Hepatocyte (in vitro differentiated cells): ENCODE data around the gene TENT5A. TPM values are rescaled to one million over a fixed set of nuclear protein-coding genes. Genes with fewer than 3 reads are reported as not detected.
A peak's percentile ranks its signal among the peaks of the same experiment; 100 is the strongest.

Experiments used
- DNase-seq: peaks from one replicate; pipeline ENCODE4 v3.0.0-alpha.2; 2016; ENCODE audit warnings: low spot score
- H2AFZ ChIP-seq: fragments of 200-600 bp; sonication (generic); 2 replicates; pipeline ENCODE4 v1.6.0; 2016; ENCODE audit warnings: antibody characterized with exemption, mild to moderate bottlenecking
- H3K27ac ChIP-seq: fragments of 200-600 bp; sonication (generic); 2 replicates; pipeline ENCODE4 v1.5.1; 2016; ENCODE audit warnings: mild to moderate bottlenecking
- H3K27me3 ChIP-seq: fragments of 200-600 bp; sonication (generic); 2 replicates; pipeline ENCODE4 v1.6.1; 2016
- H3K36me3 ChIP-seq: fragments of 200-600 bp; sonication (generic); replicated peaks from 2 replicates; pipeline ENCODE4 v1.5.1; 2016; ENCODE audit warnings: low read depth; ENCODE audit not compliant: insufficient read depth
- H3K4me1 ChIP-seq: fragments of 200-600 bp; sonication (generic); 2 replicates; pipeline ENCODE4 v1.5.1; 2016; ENCODE audit warnings: mild to moderate bottlenecking, moderate library complexity; ENCODE audit not compliant: insufficient read depth
- H3K4me2 ChIP-seq: fragments of 200-600 bp; sonication (generic); 2 replicates; pipeline ENCODE4 v1.6.0; 2016
- H3K4me3 ChIP-seq: fragments of 200-600 bp; sonication (generic); 2 replicates; pipeline ENCODE4 v1.5.1; 2016; ENCODE audit warnings: mild to moderate bottlenecking
- H3K79me2 ChIP-seq: fragments of 200-600 bp; sonication (generic); 2 replicates; pipeline ENCODE4 v1.6.0; 2017; ENCODE audit warnings: mild to moderate bottlenecking
- H3K9me2 ChIP-seq: fragments of 200-600 bp; sonication (generic); replicated peaks from 2 replicates; pipeline ENCODE4 v1.6.0; 2017; ENCODE audit warnings: mild to moderate bottlenecking; ENCODE audit not compliant: insufficient read depth
- H3K9me3 ChIP-seq: fragments of 200-600 bp; sonication (generic); 2 replicates; pipeline ENCODE4 v1.5.1; 2016; ENCODE audit warnings: low read depth, mild to moderate bottlenecking
- H4K20me1 ChIP-seq: fragments of 200-600 bp; sonication (generic); 2 replicates; pipeline ENCODE4 v1.6.0; 2016; ENCODE audit warnings: mild to moderate bottlenecking; ENCODE audit not compliant: insufficient read depth, poor library complexity, severe bottlenecking
- CTCF ChIP-seq: fragments of 200-600 bp; sonication (generic); IDR thresholded peaks from 2 replicates; pipeline ENCODE4 v1.5.1; 2016; ENCODE audit warnings: antibody characterized with exemption, mild to moderate bottlenecking; ENCODE audit not compliant: poor library complexity
- EZH2 ChIP-seq: fragments of 200-600 bp; sonication (generic); IDR thresholded peaks from 2 replicates; pipeline ENCODE4 v1.6.1; 2016; ENCODE audit warnings: antibody characterized with exemption, mild to moderate bottlenecking, borderline replicate concordance
- EZH2phosphoT487 ChIP-seq: fragments of 200-600 bp; sonication (generic); IDR thresholded peaks from one replicate; pipeline ENCODE4 v1.6.1; 2018; ENCODE audit warnings: antibody characterized with exemption, mild to moderate bottlenecking, low read depth, moderate library complexity; ENCODE audit not compliant: unreplicated experiment, severe bottlenecking
- WGBS: methylation state at CpG from one replicate; pipeline ENCODE4 v1.1.6; 2016; ENCODE audit warnings: low lambda C conversion rate; ENCODE audit errors: missing lambda C conversion rate; 5-methylcytosine and 5-hydroxymethylcytosine counted together
- polyA plus RNA-seq: library from polyadenylated mRNA; unstranded; fragments of >200 nt; fragmentation: Nextera tagmentation; extraction: Ambion mirVana; gene quantifications from 2 replicates; pipeline ENCODE4 v1.2.1, GENCODE V29; 2016
- total RNA-seq: library from RNA; depleted of rRNA; stranded (reverse); fragments of >200 nt; gene quantifications from 2 replicates; pipeline ENCODE4 v1.2.3, GENCODE V29; 2014

The TENT5A gene
- total and polyA plus RNA-seq, 2 experiments from 2014 or later: 79.6 to 101 TPM

- WGBS: 51% methylated on average over 5 of the region's 5 CpGs
- no peak overlapping the region for H3K4me2 ChIP-seq
Measured at GRCh38 chr6:81708113-81708699, 44.3 kb downstream of the TENT5A start.

GRCh38 chr6:81704700-81705099 lies 47.8 kb downstream of the TENT5A start:
- no peak overlapping the region for H3K4me2 ChIP-seq
- no peaks in the 10 kb centered on the region for H3K79me2 ChIP-seq
- H3K9me3 ChIP-seq: no peaks in the 10 kb centered on the region
- H3K4me1 ChIP-seq: no peaks in the 10 kb centered on the region
- no peaks in the 10 kb centered on the region for H4K20me1 ChIP-seq
- no peak overlapping the region for H3K4me3 ChIP-seq
- H3K9me2 ChIP-seq: no peaks in the 10 kb centered on the region
- H2AFZ ChIP-seq: no peak overlapping the region
- TF ChIP-seq EZH2 (no peak), EZH2phosphoT487 (no peak), CTCF (no peak)
- DNase-seq: no peak
- no peak overlapping the region for H3K27ac ChIP-seq
- H3K36me3 ChIP-seq: no peaks in the 10 kb centered on the region
- no peaks in the 10 kb centered on the region for H3K27me3 ChIP-seq

More at GRCh38 chr6:81708113-81708699, 44.3 kb downstream of the TENT5A start:
- Histone ChIP-seq H3K4me3 (no peak overlapping the region), H3K27me3 (no peaks in the 10 kb centered on the region), H3K4me1 (no peaks in the 10 kb centered on the region), H3K79me2 (no peaks in the 10 kb centered on the region), H3K9me3 (no peaks in the 10 kb centered on the region), H4K20me1 (no peaks in the 10 kb centered on the region), H2AFZ (no peak overlapping the region), H3K36me3 (no peaks in the 10 kb centered on the region), H3K9me2 (no peaks in the 10 kb centered on the region), H3K27ac (no peak overlapping the region)
- DNase-seq: no peak
- TF ChIP-seq CTCF: no peak
- TF ChIP-seq EZH2phosphoT487: no peak
- TF ChIP-seq EZH2: no peak

GRCh38 chr6:81700414-81700813 lies 52.1 kb downstream of the TENT5A start:
- H3K4me2 ChIP-seq: no peak overlapping the region
- H3K4me1 ChIP-seq: no peaks in the 10 kb centered on the region
- H3K27ac ChIP-seq: no peak overlapping the region
- H3K36me3 ChIP-seq: no peaks in the 10 kb centered on the region
- no peak for DNase-seq
- H3K79me2 ChIP-seq: no peaks in the 10 kb centered on the region
- TF ChIP-seq CTCF (no peak), EZH2phosphoT487 (no peak), EZH2 (no peak)
- H2AFZ ChIP-seq: no peak overlapping the region
- no peaks in the 10 kb centered on the region for H3K9me3 ChIP-seq
- no peak overlapping the region for H3K4me3 ChIP-seq
- no peaks in the 10 kb centered on the region for H3K27me3 ChIP-seq
- 96% methylated on average over 1 of the region's 1 CpG for WGBS
- no peaks in the 10 kb centered on the region for H3K9me2 ChIP-seq
- no peaks in the 10 kb centered on the region for H4K20me1 ChIP-seq

GRCh38 chr6:81697559-81697958 lies 54.9 kb downstream of the TENT5A start:
- H3K27ac ChIP-seq: no peak overlapping the region
- no peaks in the 10 kb centered on the region for H3K9me2 ChIP-seq
- 79% methylated on average over 6 of the region's 6 CpGs for WGBS
- peak; percentile 9 for DNase-seq
- H2AFZ ChIP-seq: no peak overlapping the region
- H3K4me2 ChIP-seq: no peak overlapping the region
- no peaks in the 10 kb centered on the region for H4K20me1 ChIP-seq
- H3K27me3 ChIP-seq: no peaks in the 10 kb centered on the region
- no peaks in the 10 kb centered on the region for H3K4me1 ChIP-seq
- H3K36me3 ChIP-seq: no peaks in the 10 kb centered on the region
- no peaks in the 10 kb centered on the region for H3K9me3 ChIP-seq
- no peaks in the 10 kb centered on the region for H3K79me2 ChIP-seq
- TF ChIP-seq CTCF (no peak), EZH2phosphoT487 (no peak), EZH2 (no peak)
- no peak overlapping the region for H3K4me3 ChIP-seq
